HUES6 (cell line): ENCODE measurements around the gene GLG1.

ENCODE experiments used
- H3K27ac ChIP-seq: 2 replicates; pipeline ENCODE4 v1.7.0; 2013; ENCODE audit warnings: low read depth, mild to moderate bottlenecking, low read length, inconsistent platforms
- H3K27me3 ChIP-seq: 2 replicates; pipeline ENCODE4 v1.6.1; 2013; ENCODE audit warnings: low read length; ENCODE audit not compliant: control insufficient read depth, insufficient read depth
- H3K36me3 ChIP-seq: 2 replicates; pipeline ENCODE4 v1.6.1; 2013; ENCODE audit warnings: low read length; ENCODE audit not compliant: control insufficient read depth, insufficient read depth
- H3K4me1 ChIP-seq: 2 replicates; pipeline ENCODE4 v1.6.1; 2013; ENCODE audit warnings: low read length; ENCODE audit not compliant: control insufficient read depth, insufficient read depth
- H3K4me3 ChIP-seq: 2 replicates; pipeline ENCODE4 v1.5.1; 2013; ENCODE audit warnings: low read depth, low read length
- H3K9ac ChIP-seq: one replicate; pipeline ENCODE4 v1.6.1; 2013; ENCODE audit warnings: mild to moderate bottlenecking, low read length
- H3K9me3 ChIP-seq: 2 replicates; pipeline ENCODE4 v1.6.1; 2013; ENCODE audit warnings: low read depth, low read length; ENCODE audit not compliant: control insufficient read depth, insufficient read depth

The GLG1 gene

DNA sequence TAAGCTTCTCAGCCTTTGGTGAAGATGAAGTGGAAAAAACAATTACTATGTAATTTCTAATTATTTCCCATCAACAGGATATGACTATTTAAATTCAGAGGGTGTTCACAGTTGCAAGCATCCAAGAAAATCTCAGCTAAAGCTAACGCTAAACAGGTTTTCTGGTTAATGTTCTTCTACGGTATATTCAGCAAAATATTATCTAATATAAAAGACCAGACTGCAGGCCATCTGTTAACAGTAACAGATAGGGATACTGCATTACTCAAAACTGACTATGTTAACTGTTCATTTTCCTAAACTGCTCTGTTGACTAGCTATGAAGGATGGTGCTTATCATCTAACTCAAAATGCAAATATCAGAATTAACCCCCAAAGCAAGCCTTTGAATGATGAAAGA is 32.8 kb downstream of the GLG1 start:
- Histone ChIP-seq H3K27ac (no peak overlapping the region), H3K27me3 (no peaks in the 10 kb centered on the region), H3K9me3 (no peaks in the 10 kb centered on the region), H3K9ac (no peak overlapping the region), H3K4me1 (no peaks in the 10 kb centered on the region), H3K4me3 (no peak overlapping the region), H3K36me3 (no peaks in the 10 kb centered on the region)

DNA sequence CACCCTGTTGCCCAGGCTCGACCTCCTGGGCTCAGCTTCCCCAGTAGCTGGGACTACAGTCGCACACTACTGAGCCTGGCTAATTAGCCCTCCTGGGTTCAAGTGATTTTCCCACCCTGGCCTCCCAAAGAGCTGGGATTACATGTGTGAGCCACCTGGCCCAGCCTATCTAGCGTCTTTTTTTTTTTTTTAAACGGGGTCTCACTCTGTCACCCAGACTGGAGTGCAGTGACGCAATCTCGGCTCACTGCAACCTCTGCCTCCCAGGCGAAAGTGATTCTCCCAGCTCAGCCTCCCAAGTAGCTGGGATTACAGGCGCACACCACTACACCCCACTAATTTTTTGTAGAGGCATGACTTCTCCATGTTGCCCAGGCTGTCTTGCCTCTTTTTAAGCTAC is 33.3 kb downstream of the GLG1 start:
- no peak overlapping the region for H3K9ac ChIP-seq
- no peaks in the 10 kb centered on the region for H3K9me3 ChIP-seq
- no peaks in the 10 kb centered on the region for H3K27me3 ChIP-seq
- no peak overlapping the region for H3K27ac ChIP-seq
- H3K4me3 ChIP-seq: no peak overlapping the region
- no peaks in the 10 kb centered on the region for H3K36me3 ChIP-seq
- no peaks in the 10 kb centered on the region for H3K4me1 ChIP-seq

DNA sequence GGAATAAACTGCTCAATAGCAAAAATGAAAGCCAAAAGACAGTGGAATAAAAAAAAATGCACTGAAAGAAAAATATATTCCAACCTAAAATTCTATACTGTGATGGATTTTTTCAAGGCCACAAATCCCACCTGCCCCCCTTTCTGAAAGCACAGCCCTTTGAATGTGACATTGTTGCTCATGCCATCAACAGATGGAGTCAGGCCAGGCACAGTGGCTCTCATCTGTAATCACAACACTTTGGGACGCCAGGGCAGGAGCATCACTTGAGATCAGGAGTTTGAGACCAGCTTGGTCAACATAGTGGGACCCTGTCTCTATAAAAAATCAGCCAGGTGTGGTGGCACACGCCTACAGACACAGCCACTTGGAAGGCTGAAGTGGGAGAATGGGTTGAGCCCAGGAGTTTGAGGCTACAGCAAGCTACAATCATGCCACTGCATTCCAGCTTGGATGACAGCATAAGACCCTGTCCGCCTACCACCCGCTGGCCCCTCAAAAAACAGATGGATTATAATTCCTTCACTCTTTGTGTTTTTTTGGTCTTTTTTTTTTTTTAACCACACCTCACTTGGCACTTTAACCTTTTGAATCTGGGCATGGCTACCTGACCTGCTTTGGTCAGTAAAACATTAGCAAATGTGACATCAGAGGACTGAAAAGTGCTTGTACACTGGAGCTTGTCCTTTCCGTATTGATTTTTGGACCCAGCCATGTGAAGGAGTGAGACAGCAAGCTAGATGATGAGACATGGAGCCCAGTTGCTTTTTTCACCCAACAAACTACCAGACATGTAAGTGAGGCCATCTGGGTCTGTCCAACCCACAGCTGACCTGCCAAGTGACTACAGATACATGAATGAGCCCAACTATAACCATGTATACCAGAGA is 36.3 kb downstream of the GLG1 start:
- Histone ChIP-seq H3K27ac (no peak overlapping the region), H3K9me3 (no peaks in the 10 kb centered on the region), H3K4me1 (no peaks in the 10 kb centered on the region; the same call in 1 of the 2 replicates)

DNA sequence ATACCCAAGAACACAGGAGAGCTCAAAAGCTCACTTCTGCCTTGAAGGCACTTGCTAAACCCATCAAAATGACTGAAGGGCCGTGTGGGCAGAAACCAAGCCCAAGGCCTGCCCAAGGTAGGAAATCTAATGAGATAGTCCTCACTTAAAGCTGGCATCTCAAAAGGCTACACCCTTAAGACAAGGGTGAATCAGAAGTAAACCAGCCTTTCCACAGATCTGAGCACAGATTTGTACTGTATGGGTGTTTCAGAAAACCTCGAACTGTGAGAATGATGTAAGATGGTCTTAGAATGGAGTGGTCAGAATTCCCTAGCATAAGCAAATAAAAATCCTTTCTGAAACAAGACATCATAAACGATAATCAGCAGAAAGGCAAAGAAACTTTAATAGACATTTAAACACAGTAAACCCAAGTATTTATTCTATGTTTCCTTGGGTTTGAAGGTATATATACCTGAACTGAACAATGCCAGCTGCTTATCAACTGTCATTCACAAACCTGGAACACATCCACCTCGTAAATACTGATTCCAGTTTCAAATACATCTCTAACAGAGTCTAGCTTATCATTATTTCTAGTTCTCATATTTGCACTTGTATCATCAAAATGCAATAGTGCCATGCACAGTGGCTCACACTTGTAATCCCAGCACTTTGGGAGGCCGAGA is 37.8 kb downstream of the GLG1 start:
- Histone ChIP-seq H3K27ac (no peak overlapping the region), H3K36me3 (no peaks in the 10 kb centered on the region), H3K9ac (no peak overlapping the region), H3K9me3 (no peaks in the 10 kb centered on the region), H3K4me3 (no peak overlapping the region), H3K27me3 (no peaks in the 10 kb centered on the region), H3K4me1 (no peaks in the 10 kb centered on the region; the same call in 1 of the 2 replicates)

More for the DNA sequence above, 36.3 kb downstream of the GLG1 start:
- Histone ChIP-seq H3K4me3 (no peak overlapping the region), H3K27me3 (no peaks in the 10 kb centered on the region), H3K9ac (no peak overlapping the region), H3K36me3 (no peaks in the 10 kb centered on the region)

DNA sequence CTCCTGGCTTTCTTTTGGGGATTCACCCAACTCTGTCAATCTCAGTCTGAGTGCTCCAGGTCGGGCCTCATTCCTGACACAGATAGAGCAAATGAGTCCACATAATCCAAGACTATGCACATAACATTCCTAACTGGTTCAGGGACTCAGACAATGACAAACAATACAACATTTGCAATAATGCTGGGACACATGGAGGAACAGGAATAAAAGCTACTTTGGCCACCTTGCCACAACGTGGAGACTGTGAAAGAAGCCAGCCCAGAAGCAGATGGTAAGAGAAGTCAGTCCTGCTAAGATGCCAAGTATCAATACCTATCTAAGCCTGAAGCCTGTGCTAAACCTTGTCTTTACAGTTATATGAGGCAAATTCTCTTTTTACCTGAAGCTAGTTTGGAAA is 39.0 kb downstream of the GLG1 start:
- H3K27me3 ChIP-seq: no peaks in the 10 kb centered on the region
- no peaks in the 10 kb centered on the region for H3K36me3 ChIP-seq
- H3K4me1 ChIP-seq: no peaks in the 10 kb centered on the region; the same call in 1 of the 2 replicates
- H3K27ac ChIP-seq: no peak overlapping the region
- H3K9me3 ChIP-seq: no peaks in the 10 kb centered on the region
- no peak overlapping the region for H3K4me3 ChIP-seq
- no peak overlapping the region for H3K9ac ChIP-seq

DNA sequence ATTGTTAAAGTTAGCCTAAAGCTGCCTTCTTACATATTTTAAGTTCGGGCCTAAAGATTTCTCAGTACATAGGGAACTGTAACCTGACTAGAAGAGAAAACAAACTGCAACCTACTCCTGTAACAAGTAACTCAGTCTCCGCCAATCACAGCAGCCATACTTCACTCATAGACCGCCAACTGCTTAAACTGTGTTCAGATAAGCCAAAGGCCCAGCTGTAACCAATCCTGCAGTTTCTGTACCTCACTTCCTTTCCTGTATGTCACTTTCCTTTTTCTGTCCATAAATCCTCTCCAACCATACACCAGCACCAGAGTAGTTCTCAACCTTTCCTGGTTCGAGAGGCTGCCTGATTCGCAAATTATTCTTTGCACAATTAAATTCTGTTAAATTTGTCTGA is 41.5 kb downstream of the GLG1 start:
- Histone ChIP-seq H3K9ac (no peak overlapping the region), H3K27ac (no peak overlapping the region), H3K4me3 (no peak overlapping the region), H3K36me3 (no peaks in the 10 kb centered on the region), H3K27me3 (no peaks in the 10 kb centered on the region), H3K4me1 (no peaks in the 10 kb centered on the region; the same call in 1 of the 2 replicates), H3K9me3 (no peaks in the 10 kb centered on the region)

DNA sequence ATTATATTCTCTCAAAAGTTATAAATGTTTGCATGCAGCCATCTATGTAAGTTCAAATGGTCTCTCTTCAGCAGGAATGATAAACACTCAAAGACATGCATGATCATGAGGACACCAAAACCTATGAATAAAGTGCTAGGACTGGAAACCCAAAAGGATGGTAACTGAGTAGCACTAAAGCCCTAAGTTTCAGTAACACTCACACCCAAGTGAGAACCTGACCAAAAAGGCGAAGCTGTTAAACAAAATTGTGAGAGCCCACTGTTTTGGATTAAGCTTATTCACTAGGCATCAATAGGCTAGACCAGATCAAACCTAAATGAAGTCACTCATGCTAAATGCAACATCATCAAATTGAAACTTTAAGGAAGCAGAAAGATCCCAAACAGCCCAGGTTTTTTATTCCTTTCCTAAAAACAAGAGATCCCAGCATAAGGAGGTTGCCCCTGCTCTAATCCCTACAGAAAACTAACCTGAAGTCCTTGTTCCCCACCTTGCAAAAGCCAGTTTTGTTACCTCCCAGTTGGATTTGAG is 42.4 kb downstream of the GLG1 start:
- Histone ChIP-seq H3K9ac (no peak overlapping the region), H3K27ac (no peak overlapping the region), H3K4me1 (no peaks in the 10 kb centered on the region; the same call in 1 of the 2 replicates), H3K27me3 (no peaks in the 10 kb centered on the region), H3K9me3 (no peaks in the 10 kb centered on the region), H3K4me3 (no peak overlapping the region), H3K36me3 (no peaks in the 10 kb centered on the region)

DNA sequence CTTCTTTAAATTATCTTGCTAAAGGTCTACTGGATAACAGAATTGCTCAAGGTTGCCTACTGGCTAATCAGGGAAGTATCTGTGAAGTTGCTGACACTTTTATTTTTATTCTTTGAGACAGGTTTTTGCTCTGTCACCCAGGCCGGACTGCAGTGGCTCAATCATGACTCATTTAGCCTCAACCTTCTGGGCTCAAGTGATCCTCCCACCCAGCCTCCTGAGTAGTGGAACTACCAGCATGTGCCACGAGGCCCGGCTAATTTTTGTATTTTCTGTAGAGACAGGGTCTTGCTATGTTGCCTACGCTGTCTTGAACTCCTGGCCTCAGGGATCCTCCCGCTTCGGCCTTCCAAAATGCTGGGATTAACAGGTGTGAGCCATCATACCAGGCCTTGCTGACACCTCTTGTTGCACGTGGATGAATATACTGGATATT is 43.1 kb downstream of the GLG1 start:
- Histone ChIP-seq H3K9me3 (no peaks in the 10 kb centered on the region), H3K36me3 (no peaks in the 10 kb centered on the region), H3K4me1 (no peaks in the 10 kb centered on the region; the same call in 1 of the 2 replicates), H3K4me3 (no peak overlapping the region), H3K9ac (no peak overlapping the region), H3K27me3 (no peaks in the 10 kb centered on the region), H3K27ac (no peak overlapping the region)

DNA sequence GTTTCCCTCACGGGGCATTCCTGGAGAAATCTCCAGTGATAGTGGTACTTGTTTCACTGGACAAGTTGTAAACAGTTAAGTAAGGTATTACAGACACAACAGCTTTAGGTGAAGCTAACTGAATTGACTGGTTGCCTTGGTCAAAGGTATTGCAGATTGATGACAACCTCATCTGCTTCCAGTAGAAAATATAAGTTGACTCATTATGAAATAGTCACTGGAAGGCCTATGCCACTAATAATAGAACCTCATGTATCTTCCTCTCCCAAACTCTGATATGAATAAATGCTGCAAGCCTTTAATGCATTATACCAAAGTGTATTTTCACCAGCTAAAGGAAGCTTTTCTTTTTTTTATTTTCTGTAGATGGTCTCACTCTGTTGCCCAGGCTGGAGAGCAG is 44.8 kb downstream of the GLG1 start:
- H3K36me3 ChIP-seq: no peaks in the 10 kb centered on the region
- no peak overlapping the region for H3K4me3 ChIP-seq
- H3K9me3 ChIP-seq: no peaks in the 10 kb centered on the region
- no peaks in the 10 kb centered on the region; the same call in 1 of the 2 replicates for H3K4me1 ChIP-seq
- H3K27me3 ChIP-seq: no peaks in the 10 kb centered on the region
- H3K9ac ChIP-seq: no peak overlapping the region
- no peak overlapping the region for H3K27ac ChIP-seq

DNA sequence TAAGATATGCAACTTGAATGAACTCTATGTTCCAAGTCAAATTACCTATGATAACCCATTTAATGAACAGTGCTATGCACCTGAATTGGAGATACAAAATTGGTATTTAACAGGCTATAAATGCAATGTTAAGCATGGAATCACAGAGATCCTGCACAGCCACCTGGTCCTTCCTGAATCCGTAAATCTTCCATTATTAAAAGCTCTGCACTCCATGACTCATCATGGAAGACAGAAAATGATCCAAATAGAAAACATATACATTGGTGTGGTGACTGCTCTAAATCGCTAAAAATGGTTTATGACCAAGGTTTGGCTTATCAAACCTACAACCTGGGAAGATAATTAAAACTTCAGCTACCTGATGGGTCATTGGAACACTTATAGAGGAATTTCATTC is 45.3 kb downstream of the GLG1 start:
- Histone ChIP-seq H3K4me1 (no peaks in the 10 kb centered on the region; the same call in 1 of the 2 replicates), H3K27me3 (no peaks in the 10 kb centered on the region), H3K4me3 (no peak overlapping the region), H3K27ac (no peak overlapping the region), H3K9me3 (no peaks in the 10 kb centered on the region), H3K36me3 (no peaks in the 10 kb centered on the region), H3K9ac (no peak overlapping the region)

DNA sequence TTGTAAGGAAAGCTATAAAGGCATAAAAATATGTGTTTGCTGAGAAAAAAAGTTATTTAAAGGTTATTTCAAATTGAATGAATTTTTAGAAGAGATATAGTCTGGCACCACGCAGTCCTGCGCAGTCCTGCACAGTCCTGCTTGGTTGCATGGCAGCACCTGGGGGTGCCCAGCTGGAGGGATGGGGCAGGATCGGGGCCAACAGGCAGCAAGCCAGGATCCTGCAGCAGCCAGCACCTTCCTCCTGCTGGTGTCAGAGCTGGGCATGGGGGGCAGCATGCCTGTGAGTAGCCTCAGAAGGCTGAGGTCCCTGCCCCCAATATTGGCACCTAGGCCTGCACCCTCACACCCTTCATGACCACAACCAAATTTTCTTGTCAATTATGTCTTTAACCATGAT is 46.0 kb downstream of the GLG1 start:
- no peak overlapping the region for H3K9ac ChIP-seq
- H3K27ac ChIP-seq: no peak overlapping the region
- H3K9me3 ChIP-seq: no peaks in the 10 kb centered on the region
- H3K36me3 ChIP-seq: no peaks in the 10 kb centered on the region
- H3K4me1 ChIP-seq: no peaks in the 10 kb centered on the region; the same call in 1 of the 2 replicates
- no peak overlapping the region for H3K4me3 ChIP-seq
- H3K27me3 ChIP-seq: no peaks in the 10 kb centered on the region
